ENCODE measurements around the gene KCNQ1. TPM values are rescaled to one million over a fixed set of nuclear protein-coding genes. Genes with fewer than 3 reads are reported as not detected.

KCNQ1 gene
- total RNA-seq, 1 experiment from 2014 or later = not detected

DNA sequence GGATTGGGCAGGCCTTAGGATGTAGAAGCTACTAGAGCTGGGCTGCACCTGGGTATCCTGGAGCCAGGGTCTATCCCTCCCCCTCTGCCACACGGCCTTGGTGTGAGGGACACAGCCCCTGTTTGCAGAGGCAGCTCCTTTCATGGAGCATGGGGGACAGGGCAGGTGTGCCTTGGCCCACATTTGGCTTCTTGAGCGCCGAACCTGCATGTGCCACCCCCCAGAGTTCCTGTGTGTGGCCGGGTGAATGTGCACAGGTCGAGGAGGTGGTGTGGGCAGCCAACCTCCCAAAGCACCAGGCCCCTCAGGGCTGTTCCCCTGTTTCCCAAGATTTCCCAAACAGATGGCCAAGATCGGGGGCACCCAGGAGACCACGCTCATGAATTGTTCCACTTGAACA, 262.9 kb downstream of the KCNQ1 start:
- DNase-seq = no peak
- Histone ChIP-seq H3K4me3 (no peak overlapping the region), H3K9me2 (ENCODE audit: insufficient read depth) (no peaks in the 10 kb centered on the region), H2AFZ (no peak overlapping the region), H3K36me3 (ENCODE audit: low read depth) (no peaks in the 10 kb centered on the region), H3K9me3 (ENCODE audit: insufficient read depth, low read depth) (no peaks in the 10 kb centered on the region), H3K27ac (no peak overlapping the region), H3K4me1 (replicated peaks; ENCODE audit: insufficient read depth) (no peaks in the 10 kb centered on the region), H3K79me2 (ENCODE audit: low read depth) (no peaks in the 10 kb centered on the region), H4K20me1 (ENCODE audit: insufficient read depth) (no peaks in the 10 kb centered on the region), H3F3A (ENCODE audit: insufficient read depth, low read depth) (no peaks in the 10 kb centered on the region), H3K27me3 (ENCODE audit: insufficient read depth, low read depth) (peaks cover 22% of the 10 kb centered on the region; the same call in 1 of the 2 replicates), H3K4me2 (no peak overlapping the region)
- TF ChIP-seq EZH2 (IDR thresholded peaks at IDR 0.05; ENCODE audit: low read depth) (no peak), CTCF (conservative IDR thresholded peaks at IDR 0.05) (no peak)
- no TSS peak for BruUV-seq (replicated peaks)
- intact Hi-C loops (cut with micrococcal nuclease; ENCODE audit: unreplicated experiment) = no loop called here
- CTCF ChIA-PET = no interaction called here
- POLR2A ChIA-PET (ENCODE audit: unreplicated experiment) = no interaction called here

GRCh38 chr11:2708151-2708581, 263.4 kb downstream of the KCNQ1 start:
- no peaks in the 10 kb centered on the region for H3K4me1 ChIP-seq (replicated peaks; ENCODE audit: insufficient read depth)
- no peaks in the 10 kb centered on the region for H3K9me2 ChIP-seq (ENCODE audit: insufficient read depth)
- no peak for DNase-seq
- H4K20me1 ChIP-seq (ENCODE audit: insufficient read depth) = no peaks in the 10 kb centered on the region
- no TSS peak for BruUV-seq (replicated peaks)
- ChIA-PET POLR2A (ENCODE audit: unreplicated experiment) (no interaction called here), CTCF (no interaction called here)
- no peak overlapping the region for H2AFZ ChIP-seq
- no peak for TF ChIP-seq CTCF (conservative IDR thresholded peaks at IDR 0.05)
- TF ChIP-seq EZH2 (IDR thresholded peaks at IDR 0.05; ENCODE audit: low read depth) = no peak
- H3K4me2 ChIP-seq = no peak overlapping the region
- intact Hi-C loops (cut with micrococcal nuclease; ENCODE audit: unreplicated experiment) = no loop called here
- H3K4me3 ChIP-seq = no peak overlapping the region
- no peak overlapping the region for H3K27ac ChIP-seq
- no peaks in the 10 kb centered on the region for H3K9me3 ChIP-seq (ENCODE audit: insufficient read depth, low read depth)
- no peaks in the 10 kb centered on the region for H3K79me2 ChIP-seq (ENCODE audit: low read depth)
- no peaks in the 10 kb centered on the region for H3F3A ChIP-seq (ENCODE audit: insufficient read depth, low read depth)
- no peaks in the 10 kb centered on the region for H3K36me3 ChIP-seq (ENCODE audit: low read depth)
- H3K27me3 ChIP-seq (ENCODE audit: insufficient read depth, low read depth) = peaks cover 22% of the 10 kb centered on the region; the same call in 1 of the 2 replicates

GRCh38 chr11:2708757-2709281, 264.0 kb downstream of the KCNQ1 start:
- Histone ChIP-seq H3K4me2 (no peak overlapping the region), H2AFZ (no peak overlapping the region), H3F3A (ENCODE audit: insufficient read depth, low read depth) (no peaks in the 10 kb centered on the region), H4K20me1 (ENCODE audit: insufficient read depth) (no peaks in the 10 kb centered on the region), H3K9me3 (ENCODE audit: insufficient read depth, low read depth) (no peaks in the 10 kb centered on the region), H3K4me1 (replicated peaks; ENCODE audit: insufficient read depth) (no peaks in the 10 kb centered on the region), H3K4me3 (no peak overlapping the region), H3K79me2 (ENCODE audit: low read depth) (no peaks in the 10 kb centered on the region), H3K27ac (no peak overlapping the region), H3K9me2 (ENCODE audit: insufficient read depth) (no peaks in the 10 kb centered on the region), H3K27me3 (ENCODE audit: insufficient read depth, low read depth) (peaks cover 22% of the 10 kb centered on the region; the same call in 1 of the 2 replicates), H3K36me3 (ENCODE audit: low read depth) (no peaks in the 10 kb centered on the region)
- POLR2A ChIA-PET (ENCODE audit: unreplicated experiment) = no interaction called here
- intact Hi-C loops (cut with micrococcal nuclease; ENCODE audit: unreplicated experiment) = no loop called here
- TF ChIP-seq CTCF (conservative IDR thresholded peaks at IDR 0.05) (no peak), EZH2 (IDR thresholded peaks at IDR 0.05; ENCODE audit: low read depth) (no peak)
- no TSS peak for BruUV-seq (replicated peaks)
- no peak for DNase-seq
- CTCF ChIA-PET = no interaction called here
